HepG2 (cell line): Measurements from ENCODE around the gene FGFR1OP2. TPM values are rescaled to one million over a fixed set of nuclear protein-coding genes. Genes with fewer than 3 reads are reported as not detected.

Experiments
- CEBPB ChIP-seq: IDR thresholded peaks from 2 replicates; pipeline ENCODE4 v1.6.1; 2011; ENCODE audit warnings: low read depth, low read length, improper control_type of control experiment, borderline replicate concordance
- EED ChIP-seq: sonication (generic); formaldehyde crosslinking; IDR thresholded peaks from 2 replicates; pipeline ENCODE4 v1.5.0; 2020; ENCODE audit warnings: mild to moderate bottlenecking, missing genetic modification reagents
- IRF2 ChIP-seq: IDR thresholded peaks from 2 replicates; pipeline ENCODE4 v1.6.1; 2018; ENCODE audit warnings: missing genetic modification reagents, missing compliant biosample characterization
- MTA3 ChIP-seq: sonication (generic); formaldehyde crosslinking; IDR thresholded peaks from 2 replicates; pipeline ENCODE4 v1.4.0; 2020; ENCODE audit warnings: missing genetic modification reagents
- MZF1 ChIP-seq: sonication (generic); formaldehyde crosslinking; IDR thresholded peaks from 2 replicates; pipeline ENCODE4 v1.8.1; 2023; ENCODE audit warnings: mild to moderate bottlenecking, missing genetic modification reagents, borderline replicate concordance
- NKX3-1 ChIP-seq: sonication (generic); formaldehyde crosslinking; IDR thresholded peaks from 2 replicates; pipeline ENCODE4 v1.5.0; 2020; ENCODE audit warnings: missing genetic modification reagents
- PAF1 ChIP-seq: IDR thresholded peaks from 2 replicates; pipeline ENCODE4 v1.6.1; 2016; ENCODE audit warnings: missing genetic modification reagents, missing compliant biosample characterization
- PAWR ChIP-seq: sonication (generic); formaldehyde crosslinking; IDR thresholded peaks from 2 replicates; pipeline ENCODE4 v1.4.0; 2020; ENCODE audit warnings: missing genetic modification reagents, mild to moderate bottlenecking, borderline replicate concordance
- RAD21 ChIP-seq: fragments of 450-650 bp; formaldehyde crosslinking; IDR thresholded peaks from 2 replicates; pipeline ENCODE4 v1.5.0; 2020; ENCODE audit warnings: mild to moderate bottlenecking
- SAP130 ChIP-seq: IDR thresholded peaks from 2 replicates; pipeline ENCODE4 v1.6.1; 2016; ENCODE audit warnings: low read depth
- SETDB1 ChIP-seq: sonication (generic); formaldehyde crosslinking; IDR thresholded peaks from 2 replicates; pipeline ENCODE4 v1.5.1; 2020; ENCODE audit warnings: missing genetic modification reagents, mild to moderate bottlenecking, borderline replicate concordance
- SIN3B ChIP-seq: fragments of 150-350 bp; IDR thresholded peaks from 2 replicates; pipeline ENCODE4 v1.6.1; 2014; ENCODE audit warnings: low read length
- SIX4 ChIP-seq: sonication (generic); formaldehyde crosslinking; IDR thresholded peaks from 2 replicates; pipeline ENCODE4 v1.4.0; 2020; ENCODE audit warnings: missing genetic modification reagents
- TERF1 ChIP-seq: sonication (generic); formaldehyde crosslinking; IDR thresholded peaks from 2 replicates; pipeline ENCODE4 v1.8.0; 2022; ENCODE audit warnings: mild to moderate bottlenecking, missing genetic modification reagents, moderate library complexity
- ZBTB14 ChIP-seq: sonication (generic); formaldehyde crosslinking; IDR thresholded peaks from 2 replicates; pipeline ENCODE4 v1.4.0; 2020; ENCODE audit warnings: missing genetic modification reagents
- ZBTB3 ChIP-seq: sonication (generic); formaldehyde crosslinking; IDR thresholded peaks from 2 replicates; pipeline ENCODE4 v1.4.0; 2020; ENCODE audit warnings: low read depth, mild to moderate bottlenecking, moderate library complexity, missing genetic modification reagents, borderline replicate concordance
- ZBTB7A ChIP-seq: sonication (generic); formaldehyde crosslinking; IDR thresholded peaks from 2 replicates; pipeline ENCODE4 v1.8.0; 2022; ENCODE audit warnings: mild to moderate bottlenecking, missing genetic modification reagents
- ZNF136 ChIP-seq: sonication (generic); formaldehyde crosslinking; IDR thresholded peaks from 2 replicates; pipeline ENCODE4 v1.8.1; 2022; ENCODE audit warnings: low read depth, mild to moderate bottlenecking, moderate library complexity, missing genetic modification reagents
- ZNF24 ChIP-seq: fragments of 450-650 bp; IDR thresholded peaks from 2 replicates; pipeline ENCODE4 v1.6.1; 2017; ENCODE audit warnings: antibody characterized with exemption, mild to moderate bottlenecking
- ZNF556 ChIP-seq: sonication (generic); formaldehyde crosslinking; IDR thresholded peaks from 2 replicates; pipeline ENCODE4 v1.4.0; 2020; ENCODE audit warnings: mild to moderate bottlenecking, missing genetic modification reagents, borderline replicate concordance
- ZNF558 ChIP-seq: sonication (generic); formaldehyde crosslinking; IDR thresholded peaks from 2 replicates; pipeline ENCODE4 v1.9.0; 2022; ENCODE audit warnings: mild to moderate bottlenecking, missing genetic modification reagents, borderline replicate concordance
- ZNF652 ChIP-seq: IDR thresholded peaks from 2 replicates; pipeline ENCODE4 v1.6.1; 2016; ENCODE audit warnings: low read depth, borderline replicate concordance
- ZNF761 ChIP-seq: sonication (generic); formaldehyde crosslinking; conservative IDR thresholded peaks from 2 replicates; pipeline ENCODE4 v1.4.0; 2020; ENCODE audit warnings: mild to moderate bottlenecking, missing genetic modification reagents
- ZNF883 ChIP-seq: sonication (generic); formaldehyde crosslinking; IDR thresholded peaks from 2 replicates; pipeline ENCODE4 v1.5.1; 2020; ENCODE audit warnings: mild to moderate bottlenecking, missing genetic modification reagents; ENCODE audit errors: not compliant biosample characterization
- ZSCAN21 ChIP-seq: sonication (generic); formaldehyde crosslinking; IDR thresholded peaks from 2 replicates; pipeline ENCODE4 v1.8.0; 2022; ENCODE audit warnings: mild to moderate bottlenecking, missing genetic modification reagents, moderate library complexity, borderline replicate concordance
- ZSCAN22 ChIP-seq: sonication (generic); formaldehyde crosslinking; IDR thresholded peaks from 2 replicates; pipeline ENCODE4 v1.4.0; 2020; ENCODE audit warnings: mild to moderate bottlenecking, missing genetic modification reagents
- ZSCAN9 ChIP-seq: IDR thresholded peaks from 2 replicates; pipeline ENCODE4 v1.6.1; 2016; ENCODE audit warnings: borderline replicate concordance
- polyA plus RNA-seq, 8 experiments: library from polyadenylated mRNA; depleted of rRNA in 3 of 8; stranded (reverse) in 7 of 8; unstranded in 1 of 8; fragments of >200 nt; fragmentation: Illumina TruSeq in 4 of 8; extraction: Trizol in 4 of 8; gene quantifications; 2 replicates each; pipeline versions ENCODE4 v1.2.1 to v1.2.3, GENCODE V29; 2011 to 2016; ENCODE audit warnings: low read depth in 4 of 8, missing spikeins in 1 of 8, mixed read lengths in 1 of 8; ENCODE audit not compliant: insufficient read depth in 1 of 8
- total RNA-seq, 5 experiments: library from RNA; depleted of rRNA; stranded (reverse); fragments of >200 nt; fragmentation: Illumina TruSeq; extraction: Trizol; gene quantifications; 2 replicates each; pipeline ENCODE4 v1.2.3, GENCODE V29; 2016; ENCODE audit warnings: low read depth in 1 of 5
- TF ChIP-seq, protein P1 (sequence below): sonication (generic); formaldehyde crosslinking; IDR thresholded peaks from 2 replicates; pipeline ENCODE4 v1.5.0; 2020; ENCODE audit warnings: missing genetic modification reagents
- TF ChIP-seq, protein P2 (sequence below): sonication (generic); formaldehyde crosslinking; IDR thresholded peaks from 2 replicates; pipeline ENCODE4 v1.8.1; 2023; ENCODE audit warnings: mild to moderate bottlenecking, missing genetic modification reagents

Gene FGFR1OP2
- total and polyA plus RNA-seq, 2 of the 13 experiments (the other 11 are each of a cell fraction or from before 2014, with no cell fraction given), result 18.3 to 38.1 TPM

- TF ChIP-seq ZNF136 (CRISPR knock-in tag), result no peak
- TF ChIP-seq MTA3, result no peak
- no peak for TF ChIP-seq PAF1 (CRISPR knock-in tag)
- TF ChIP-seq ZNF761 (CRISPR knock-in tag), result no peak
- no peak for TF ChIP-seq EED
- no peak for TF ChIP-seq ZBTB7A
- TF ChIP-seq ZBTB3 (CRISPR knock-in tag), result 0 out of 2 replicates have a peak, but pooled peaks have one; percentile 37
- TF ChIP-seq ZSCAN9 (CRISPR knock-in tag), result no peak
- TF ChIP-seq ZSCAN21 (CRISPR knock-in tag), result no peak
- TF ChIP-seq ZNF556 (CRISPR knock-in tag), result peak; percentile 14; the same call in 1 of the 2 replicates
- no peak for TF ChIP-seq TERF1
- no peak for TF ChIP-seq ZNF652 (CRISPR knock-in tag)
- TF ChIP-seq ZNF24, result no peak
- no peak for TF ChIP-seq IRF2
- TF ChIP-seq CEBPB, result no peak
- no peak for TF ChIP-seq ZBTB14 (CRISPR knock-in tag)
- TF ChIP-seq ZNF558, result peak; percentile 37; the same call in 1 of the 2 replicates
- TF ChIP-seq SIX4, result no peak
- TF ChIP-seq, protein P1, sequence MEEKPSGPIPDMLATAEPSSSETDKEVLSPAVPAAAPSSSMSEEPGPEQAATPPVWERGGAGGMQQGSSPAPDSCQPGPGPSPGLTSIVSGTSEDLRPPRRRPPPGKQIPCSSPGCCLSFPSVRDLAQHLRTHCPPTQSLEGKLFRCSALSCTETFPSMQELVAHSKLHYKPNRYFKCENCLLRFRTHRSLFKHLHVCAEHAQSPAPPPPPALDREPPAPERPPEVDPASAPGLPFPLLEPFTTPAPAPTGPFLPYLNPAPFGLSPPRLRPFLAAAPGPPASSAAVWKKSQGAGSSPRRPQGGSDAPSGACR, result no peak
- TF ChIP-seq ZSCAN22 (CRISPR knock-in tag), result no peak
- TF ChIP-seq, protein P2, sequence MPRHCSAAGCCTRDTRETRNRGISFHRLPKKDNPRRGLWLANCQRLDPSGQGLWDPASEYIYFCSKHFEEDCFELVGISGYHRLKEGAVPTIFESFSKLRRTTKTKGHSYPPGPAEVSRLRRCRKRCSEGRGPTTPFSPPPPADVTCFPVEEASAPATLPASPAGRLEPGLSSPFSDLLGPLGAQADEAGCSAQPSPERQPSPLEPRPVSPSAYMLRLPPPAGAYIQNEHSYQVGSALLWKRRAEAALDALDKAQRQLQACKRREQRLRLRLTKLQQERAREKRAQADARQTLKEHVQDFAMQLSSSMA (CRISPR knock-in tag), result no peak
- peak; percentile 3; the same call in 1 of the 2 replicates for TF ChIP-seq RAD21 (CRISPR knock-in tag)
- TF ChIP-seq PAWR (CRISPR knock-in tag), result no peak; the same call in 1 of the 2 replicates
- 0 out of 2 replicates have a peak, but pooled peaks have one; percentile 7 for TF ChIP-seq SAP130 (CRISPR knock-in tag)
- no peak for TF ChIP-seq SIN3B
- TF ChIP-seq NKX3-1 (CRISPR knock-in tag), result no peak
- no peak for TF ChIP-seq SETDB1 (CRISPR knock-in tag)
- TF ChIP-seq ZNF883 (CRISPR knock-in tag), result no peak
- no peak for TF ChIP-seq MZF1 (CRISPR knock-in tag)
Observed at GRCh38 chr12:26938701-26939062, 412 bp downstream of the FGFR1OP2 start (continued).
